Osteoblast (primary cell): ENCODE data around the gene CDH24. TPM values are rescaled to one million over a fixed set of nuclear protein-coding genes. Genes with fewer than 3 reads are reported as not detected.
"Not testable (repeated sequence)": the region's sequence is repeated elsewhere in the genome, so short reads cannot be mapped to it uniquely, and the experiment has no call there.

Source experiments
- DNase-seq: peaks from one replicate; pipeline ENCODE4 v3.0.0; 2011; ENCODE audit warnings: low spot score, mixed read lengths; ENCODE audit not compliant: insufficient read length; ENCODE audit errors: missing footprints
- H2AFZ ChIP-seq: 2 replicates; pipeline ENCODE4 v1.6.0; 2011; ENCODE audit warnings: mild to moderate bottlenecking, low read length
- H3K27ac ChIP-seq: 2 replicates; pipeline ENCODE4 v1.5.1; 2011; ENCODE audit warnings: mild to moderate bottlenecking, low read depth, low read length, moderate library complexity
- H3K27me3 ChIP-seq: 2 replicates; pipeline ENCODE4 v1.6.0; 2012; ENCODE audit warnings: mild to moderate bottlenecking, control low read depth, inconsistent platforms, low read length, moderate library complexity; ENCODE audit not compliant: insufficient read depth
- H3K36me3 ChIP-seq: 2 replicates; pipeline ENCODE4 v1.5.1; 2011; ENCODE audit warnings: mild to moderate bottlenecking, low read length, control low read depth, moderate library complexity; ENCODE audit not compliant: insufficient read depth
- H3K4me1 ChIP-seq: 2 replicates; pipeline ENCODE4 v1.5.1; 2011; ENCODE audit warnings: mild to moderate bottlenecking, low read length, control low read depth, moderate library complexity; ENCODE audit not compliant: insufficient read depth
- H3K4me2 ChIP-seq: 2 replicates; pipeline ENCODE4 v1.6.0; 2011; ENCODE audit warnings: mild to moderate bottlenecking, low read length; ENCODE audit not compliant: insufficient read depth
- H3K4me3 ChIP-seq: fragments of 200-600 bp; sonication (generic); 3 replicates; pipeline ENCODE4 v1.5.1; 2012; ENCODE audit warnings: mild to moderate bottlenecking, low read length, inconsistent platforms; ENCODE audit not compliant: insufficient read depth
- H3K79me2 ChIP-seq: 2 replicates; pipeline ENCODE4 v1.6.0; 2012; ENCODE audit warnings: mild to moderate bottlenecking, low read length, control low read depth, inconsistent platforms; ENCODE audit not compliant: insufficient read depth
- H3K9me3 ChIP-seq: 2 replicates; pipeline ENCODE4 v1.5.1; 2011; ENCODE audit warnings: low read depth, low read length, control low read depth
- H4K20me1 ChIP-seq: 2 replicates; pipeline ENCODE4 v1.6.0; 2012; ENCODE audit warnings: mild to moderate bottlenecking, low read length, control low read depth; ENCODE audit not compliant: insufficient read depth
- total RNA-seq: library from RNA; depleted of rRNA; stranded (reverse); fragments of >200 nt; gene quantifications from 2 replicates; pipeline ENCODE4 v1.2.3, GENCODE V29; 2012
- TF ChIP-seq, protein P1 (sequence below): IDR thresholded peaks from 2 replicates; pipeline ENCODE4 v1.5.1; 2011; ENCODE audit warnings: mild to moderate bottlenecking, low read depth, low read length, moderate library complexity; ENCODE audit errors: extremely low read depth

Gene CDH24
- total RNA-seq, 1 donor, result 3.3 TPM

DNA sequence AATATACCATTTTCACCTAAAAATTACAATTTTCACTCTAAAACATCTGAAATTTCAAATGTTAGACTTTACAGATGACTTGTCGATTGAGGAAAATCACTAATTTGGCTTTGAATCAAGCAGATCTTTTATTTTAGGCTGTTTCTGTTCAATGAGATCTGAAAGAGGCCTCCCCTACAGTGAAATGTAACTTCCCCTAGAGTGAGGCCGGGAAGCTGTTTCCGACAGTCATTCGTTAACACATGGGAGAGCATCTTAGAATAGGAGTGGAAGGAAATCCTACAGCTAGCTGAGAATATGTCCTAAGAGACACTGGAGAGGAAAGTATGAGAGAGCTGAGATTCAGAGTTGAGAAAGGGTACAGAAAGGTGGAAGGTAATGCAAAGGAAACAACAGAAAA lies 41.7 kb downstream of the CDH24 start:
- Histone ChIP-seq H3K27me3 (no peaks in the 10 kb centered on the region), H4K20me1 (no peaks in the 10 kb centered on the region), H3K79me2 (no peaks in the 10 kb centered on the region), H3K4me1 (no peaks in the 10 kb centered on the region), H3K4me3 (no peak overlapping the region), H3K4me2 (no peak overlapping the region), H2AFZ (no peak overlapping the region), H3K27ac (no peak overlapping the region), H3K36me3 (no peaks in the 10 kb centered on the region), H3K9me3 (no peaks in the 10 kb centered on the region)
- TF ChIP-seq, protein P1, sequence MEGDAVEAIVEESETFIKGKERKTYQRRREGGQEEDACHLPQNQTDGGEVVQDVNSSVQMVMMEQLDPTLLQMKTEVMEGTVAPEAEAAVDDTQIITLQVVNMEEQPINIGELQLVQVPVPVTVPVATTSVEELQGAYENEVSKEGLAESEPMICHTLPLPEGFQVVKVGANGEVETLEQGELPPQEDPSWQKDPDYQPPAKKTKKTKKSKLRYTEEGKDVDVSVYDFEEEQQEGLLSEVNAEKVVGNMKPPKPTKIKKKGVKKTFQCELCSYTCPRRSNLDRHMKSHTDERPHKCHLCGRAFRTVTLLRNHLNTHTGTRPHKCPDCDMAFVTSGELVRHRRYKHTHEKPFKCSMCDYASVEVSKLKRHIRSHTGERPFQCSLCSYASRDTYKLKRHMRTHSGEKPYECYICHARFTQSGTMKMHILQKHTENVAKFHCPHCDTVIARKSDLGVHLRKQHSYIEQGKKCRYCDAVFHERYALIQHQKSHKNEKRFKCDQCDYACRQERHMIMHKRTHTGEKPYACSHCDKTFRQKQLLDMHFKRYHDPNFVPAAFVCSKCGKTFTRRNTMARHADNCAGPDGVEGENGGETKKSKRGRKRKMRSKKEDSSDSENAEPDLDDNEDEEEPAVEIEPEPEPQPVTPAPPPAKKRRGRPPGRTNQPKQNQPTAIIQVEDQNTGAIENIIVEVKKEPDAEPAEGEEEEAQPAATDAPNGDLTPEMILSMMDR, result no peak
- peak; percentile 57 for DNase-seq

DNA sequence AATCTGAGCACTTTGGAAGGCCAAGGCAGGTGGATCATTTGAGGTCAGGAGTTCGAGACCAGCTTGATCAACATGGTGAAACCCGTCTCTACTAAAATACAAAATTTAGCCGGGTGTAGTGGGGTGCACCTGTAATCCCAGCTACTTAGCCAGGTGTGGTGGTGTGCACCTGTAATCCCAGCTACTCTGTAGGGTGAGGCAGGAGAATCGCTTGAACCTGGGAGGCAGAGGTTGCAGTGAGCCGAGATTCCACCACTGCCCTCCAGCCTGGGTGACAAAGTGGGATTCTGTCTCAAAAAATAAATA lies 43.6 kb downstream of the CDH24 start:
- H3K36me3 ChIP-seq, H3K27me3 ChIP-seq, H3K4me2 ChIP-seq, DNase-seq, H3K4me3 ChIP-seq, H3K79me2 ChIP-seq, H2AFZ ChIP-seq, H3K27ac ChIP-seq, H4K20me1 ChIP-seq, H3K4me1 ChIP-seq, H3K9me3 ChIP-seq: not testable (repeated sequence)

DNA sequence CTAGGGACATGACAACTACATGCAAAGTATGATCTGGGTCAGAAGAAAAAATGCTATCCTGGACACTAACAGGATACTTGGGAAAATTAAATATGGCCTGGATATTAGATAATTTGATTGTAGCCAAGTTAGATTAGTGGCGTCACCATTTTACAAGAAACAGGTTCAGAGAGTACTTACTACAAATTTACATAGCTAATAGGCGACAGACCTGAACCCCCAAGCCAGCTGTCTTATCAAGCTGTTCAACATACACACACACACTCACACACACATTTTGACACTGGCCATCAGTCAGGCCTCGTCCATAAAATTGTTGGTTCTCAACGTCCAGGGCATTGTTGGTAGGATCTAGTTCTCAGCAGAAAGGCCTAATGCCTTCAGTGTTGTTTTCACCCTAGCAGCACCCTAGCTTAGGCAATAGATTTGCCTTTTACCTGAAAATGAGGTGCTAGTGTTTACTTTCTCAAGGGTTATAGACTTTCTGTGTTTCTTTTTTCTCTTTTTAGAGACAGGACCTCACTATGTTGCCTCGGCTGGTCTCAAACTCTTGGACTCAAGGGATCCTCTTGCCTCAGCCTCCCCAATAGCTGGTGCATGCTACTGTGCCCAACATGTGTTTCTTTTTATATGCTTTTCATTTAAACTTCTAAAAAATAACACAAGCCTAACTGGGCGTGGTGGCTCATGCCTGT lies 44.1 kb downstream of the CDH24 start:
- no peak for DNase-seq
- TF ChIP-seq, protein P1, result no peak
- no peaks in the 10 kb centered on the region for H3K27me3 ChIP-seq

DNA sequence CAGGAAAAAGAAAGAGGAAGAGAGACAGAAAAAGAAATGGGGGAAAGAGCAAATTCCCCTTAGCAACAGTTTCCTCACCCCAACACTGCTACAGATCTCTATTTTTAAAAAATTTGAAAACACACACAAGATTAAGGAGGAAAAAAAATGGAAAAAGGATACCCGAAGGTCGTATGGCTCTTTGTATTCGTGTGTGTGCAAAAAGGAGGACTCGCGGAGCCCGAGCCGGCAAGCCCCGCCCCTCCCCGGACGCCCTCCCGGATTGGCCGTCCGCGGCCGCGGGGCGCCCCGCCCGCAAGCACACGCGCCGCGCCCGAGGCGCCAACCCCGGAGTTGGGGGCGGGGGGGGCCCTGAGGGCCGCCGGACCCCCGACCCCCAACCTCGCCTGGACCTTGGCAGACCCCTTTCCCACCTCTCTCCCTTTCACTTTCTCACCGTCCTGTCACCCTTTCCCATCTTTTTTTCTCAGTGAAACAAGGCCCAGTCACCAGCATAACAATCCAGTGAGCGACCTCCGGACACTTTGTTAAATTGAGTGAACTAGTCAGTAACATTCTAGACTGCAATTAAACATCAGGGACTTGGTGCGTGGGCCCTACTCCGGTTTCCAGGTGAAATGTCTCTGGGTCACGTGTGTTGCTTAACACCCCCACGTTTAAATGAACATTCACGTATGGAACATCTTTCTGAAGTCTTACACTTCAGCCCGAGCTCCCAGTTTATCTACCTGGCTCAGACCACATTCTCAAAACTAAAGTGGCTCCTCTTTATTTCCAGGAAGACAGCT lies 47.2 kb downstream of the CDH24 start, which contains the start of gene C14orf93:
C14orf93 (minus strand) TSS at position 205 of the 788 bp plus-strand sequence. CDS start 11,120 bp downstream, outside the sequence.
- Histone ChIP-seq H3K79me2 (no peaks in the 10 kb centered on the region), H4K20me1 (no peaks in the 10 kb centered on the region), H3K27ac (peak within 1 kb of the TSS; percentile 64), H3K36me3 (no peaks in the 10 kb centered on the region), H3K9me3 (no peaks in the 10 kb centered on the region), H2AFZ (peak within 1 kb of the TSS; percentile 95), H3K4me1 (peaks cover 21% of the 10 kb centered on the region), H3K27me3 (no peaks in the 10 kb centered on the region), H3K4me2 (peak within 1 kb of the TSS; percentile 84), H3K4me3 (peak within 1 kb of the TSS; percentile 76)
- TF ChIP-seq, protein P1, result no peak
- peak; percentile 98 for DNase-seq

More for the DNA sequence above, 44.1 kb downstream of the CDH24 start:
- Histone ChIP-seq H3K79me2 (no peaks in the 10 kb centered on the region), H2AFZ (peak overlapping the region; percentile 47), H3K4me2 (no peak overlapping the region), H3K9me3 (no peaks in the 10 kb centered on the region), H3K4me3 (no peak overlapping the region), H3K4me1 (peaks cover 4% of the 10 kb centered on the region), H3K36me3 (no peaks in the 10 kb centered on the region), H4K20me1 (no peaks in the 10 kb centered on the region), H3K27ac (no peak overlapping the region)
